ENCODE results near the gene SET.

SET gene

DNA sequence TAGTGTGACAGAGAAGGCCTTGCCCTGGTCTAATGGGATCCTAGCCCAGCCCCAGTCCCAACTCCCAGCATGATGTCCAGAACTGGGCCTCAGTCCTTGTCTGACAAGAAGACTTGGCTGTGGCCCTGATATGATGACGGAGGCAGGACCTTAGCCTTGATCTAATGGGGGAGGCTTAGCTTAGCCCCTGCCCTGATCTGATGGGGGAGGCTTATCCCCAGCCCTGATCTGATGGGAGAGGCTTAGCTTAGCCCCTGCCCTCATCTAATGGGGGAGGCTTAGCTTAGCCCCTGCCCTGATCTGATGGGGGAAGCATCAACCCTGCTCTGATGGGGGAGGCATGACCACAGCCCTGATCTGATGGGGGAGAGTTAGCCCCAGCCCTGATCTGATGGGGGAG is 17.0 kb downstream of the SET start:
- no peak for DNase-seq (ENCODE audit: extremely low read depth, low read depth)
- TF ChIP-seq CTCF (IDR thresholded peaks at IDR 0.05; ENCODE audit: low read depth, low read length) = no peak

DNA sequence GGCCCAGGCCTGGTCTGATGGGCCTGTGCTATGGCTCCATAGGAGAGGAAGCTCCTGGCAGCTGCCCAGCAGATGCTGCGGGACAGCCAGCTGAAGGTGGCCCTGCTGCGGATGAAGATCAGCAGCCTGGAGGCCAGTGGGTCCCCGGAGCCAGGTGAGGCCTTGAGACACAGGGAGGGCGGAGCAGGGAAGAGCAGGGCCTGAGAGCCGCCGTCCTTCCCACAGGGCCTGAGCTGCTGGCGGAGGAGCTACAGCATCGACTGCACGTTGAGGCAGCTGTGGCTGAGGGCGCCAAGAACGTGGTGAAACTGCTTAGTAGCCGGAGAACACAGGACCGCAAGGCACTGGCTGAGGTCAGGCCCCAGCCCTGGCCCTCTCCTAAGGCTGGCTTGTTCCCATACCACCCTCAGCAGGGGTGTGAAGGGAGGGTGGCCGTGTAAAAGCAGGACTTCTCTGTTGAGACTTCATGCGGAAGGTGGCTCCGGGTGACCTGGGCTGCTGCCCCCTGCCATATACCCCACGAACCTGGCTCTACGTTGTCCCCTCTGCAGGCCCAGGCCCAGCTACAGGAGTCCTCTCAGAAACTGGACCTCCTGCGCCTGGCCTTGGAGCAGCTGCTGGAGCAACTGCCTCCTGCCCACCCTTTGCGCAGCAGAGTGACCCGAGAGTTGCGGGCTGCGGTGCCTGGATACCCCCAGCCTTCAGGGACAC is 17.8 kb downstream of the SET start:
- no peak for TF ChIP-seq CTCF (IDR thresholded peaks at IDR 0.05; ENCODE audit: low read depth, low read length)
- no peak for DNase-seq (ENCODE audit: extremely low read depth, low read depth)

DNA sequence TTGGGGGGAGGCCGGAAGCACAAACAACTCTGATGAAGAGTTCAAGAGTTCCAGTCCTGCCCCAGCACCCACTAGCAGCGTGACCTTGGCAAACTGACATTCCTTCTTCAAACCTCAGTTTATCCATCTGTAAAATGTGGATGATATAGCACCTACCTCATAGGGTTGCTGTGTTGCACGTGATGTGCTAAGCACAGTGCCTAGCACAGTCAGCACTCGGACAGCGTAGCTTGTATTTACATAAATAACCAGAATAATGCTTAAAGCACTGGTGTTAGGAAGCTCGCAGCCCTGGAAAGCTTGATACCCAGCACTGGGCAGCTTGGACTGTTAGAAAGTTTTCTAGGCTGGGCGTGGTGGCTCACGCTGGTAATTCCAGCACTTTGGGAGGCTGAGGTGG is 18.4 kb downstream of the SET start:
- TF ChIP-seq CTCF (IDR thresholded peaks at IDR 0.05; ENCODE audit: low read depth, low read length) = no peak
- no peak for DNase-seq (ENCODE audit: extremely low read depth, low read depth)

GRCh38 chr9:128712451-128713410 is 23.7 kb downstream of the SET start:
- DNase-seq (ENCODE audit: extremely low read depth, low read depth) = no peak
- TF ChIP-seq CTCF (IDR thresholded peaks at IDR 0.05; ENCODE audit: low read depth, low read length) = no peak

DNA sequence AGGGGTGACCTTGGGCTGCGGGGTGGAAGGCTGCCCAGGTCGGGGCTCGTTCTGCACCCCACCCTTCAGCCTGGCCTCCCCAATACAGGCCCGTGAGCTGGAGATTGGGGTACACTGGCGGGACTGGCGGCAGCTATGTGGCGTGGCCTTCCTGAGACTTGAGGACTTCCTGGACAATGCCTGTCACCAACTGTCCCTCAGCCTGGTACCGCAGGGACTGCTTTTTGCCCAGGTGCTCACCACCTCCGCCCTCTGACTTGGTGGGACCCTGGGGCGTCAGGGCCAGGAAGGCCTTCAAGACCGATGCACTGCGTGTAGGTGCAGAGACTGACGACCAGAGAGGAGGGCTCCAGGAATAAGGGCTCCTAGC is 24.4 kb downstream of the SET start:
- TF ChIP-seq CTCF (IDR thresholded peaks at IDR 0.05; ENCODE audit: low read depth, low read length) = no peak
- no peak for DNase-seq (ENCODE audit: extremely low read depth, low read depth)

GRCh38 chr9:128713941-128714573 is 25.0 kb downstream of the SET start:
- TF ChIP-seq CTCF (IDR thresholded peaks at IDR 0.05; ENCODE audit: low read depth, low read length) = no peak
- DNase-seq (ENCODE audit: extremely low read depth, low read depth) = no peak

Data from AG09319 (cell line).